ENCODE data around the gene SDK1. TPM values are rescaled to one million over a fixed set of nuclear protein-coding genes. Genes with fewer than 3 reads are reported as not detected.

SDK1 gene
- total RNA-seq, 1 donor, result 0.43 TPM

DNA sequence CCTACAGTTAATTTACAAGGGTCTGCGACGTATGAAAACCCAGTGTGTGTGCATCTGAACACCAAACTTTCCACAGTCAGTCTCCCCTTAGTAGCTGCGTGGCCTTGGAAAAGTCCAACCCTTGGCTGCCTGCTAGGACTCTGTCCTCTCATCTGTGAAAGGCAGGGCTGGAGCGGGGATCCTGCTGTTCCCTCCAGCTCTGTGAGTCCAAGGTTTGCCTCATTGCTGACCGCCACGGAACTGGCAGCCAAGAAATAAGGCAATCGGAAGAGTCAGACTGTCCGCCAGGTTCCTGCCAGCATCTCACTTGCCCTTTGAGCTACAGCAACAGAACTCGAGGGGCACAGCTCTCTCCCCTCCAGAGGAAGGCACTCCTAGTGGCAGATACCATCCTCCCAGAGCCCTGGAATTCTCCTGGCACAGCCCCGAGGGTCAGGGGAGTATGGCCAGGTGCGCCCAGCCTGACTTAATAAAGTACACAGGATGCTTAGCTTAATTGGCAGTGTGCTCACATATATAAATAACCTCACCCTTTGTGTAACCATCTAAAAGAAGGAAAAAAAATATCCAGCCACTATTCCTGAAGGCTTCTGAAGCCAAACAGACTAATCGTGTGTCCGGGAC is 851.0 kb downstream of the SDK1 start:
- H3K4me3 ChIP-seq (ENCODE audit: low read depth, low read length), result no peak overlapping the region
- TF ChIP-seq, protein P1, sequence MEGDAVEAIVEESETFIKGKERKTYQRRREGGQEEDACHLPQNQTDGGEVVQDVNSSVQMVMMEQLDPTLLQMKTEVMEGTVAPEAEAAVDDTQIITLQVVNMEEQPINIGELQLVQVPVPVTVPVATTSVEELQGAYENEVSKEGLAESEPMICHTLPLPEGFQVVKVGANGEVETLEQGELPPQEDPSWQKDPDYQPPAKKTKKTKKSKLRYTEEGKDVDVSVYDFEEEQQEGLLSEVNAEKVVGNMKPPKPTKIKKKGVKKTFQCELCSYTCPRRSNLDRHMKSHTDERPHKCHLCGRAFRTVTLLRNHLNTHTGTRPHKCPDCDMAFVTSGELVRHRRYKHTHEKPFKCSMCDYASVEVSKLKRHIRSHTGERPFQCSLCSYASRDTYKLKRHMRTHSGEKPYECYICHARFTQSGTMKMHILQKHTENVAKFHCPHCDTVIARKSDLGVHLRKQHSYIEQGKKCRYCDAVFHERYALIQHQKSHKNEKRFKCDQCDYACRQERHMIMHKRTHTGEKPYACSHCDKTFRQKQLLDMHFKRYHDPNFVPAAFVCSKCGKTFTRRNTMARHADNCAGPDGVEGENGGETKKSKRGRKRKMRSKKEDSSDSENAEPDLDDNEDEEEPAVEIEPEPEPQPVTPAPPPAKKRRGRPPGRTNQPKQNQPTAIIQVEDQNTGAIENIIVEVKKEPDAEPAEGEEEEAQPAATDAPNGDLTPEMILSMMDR (IDR thresholded peaks at IDR 0.05; ENCODE audit: insufficient read depth, low read depth, low read length), result no peak
- DNase-seq (ENCODE audit: low read depth), result no peak

DNA sequence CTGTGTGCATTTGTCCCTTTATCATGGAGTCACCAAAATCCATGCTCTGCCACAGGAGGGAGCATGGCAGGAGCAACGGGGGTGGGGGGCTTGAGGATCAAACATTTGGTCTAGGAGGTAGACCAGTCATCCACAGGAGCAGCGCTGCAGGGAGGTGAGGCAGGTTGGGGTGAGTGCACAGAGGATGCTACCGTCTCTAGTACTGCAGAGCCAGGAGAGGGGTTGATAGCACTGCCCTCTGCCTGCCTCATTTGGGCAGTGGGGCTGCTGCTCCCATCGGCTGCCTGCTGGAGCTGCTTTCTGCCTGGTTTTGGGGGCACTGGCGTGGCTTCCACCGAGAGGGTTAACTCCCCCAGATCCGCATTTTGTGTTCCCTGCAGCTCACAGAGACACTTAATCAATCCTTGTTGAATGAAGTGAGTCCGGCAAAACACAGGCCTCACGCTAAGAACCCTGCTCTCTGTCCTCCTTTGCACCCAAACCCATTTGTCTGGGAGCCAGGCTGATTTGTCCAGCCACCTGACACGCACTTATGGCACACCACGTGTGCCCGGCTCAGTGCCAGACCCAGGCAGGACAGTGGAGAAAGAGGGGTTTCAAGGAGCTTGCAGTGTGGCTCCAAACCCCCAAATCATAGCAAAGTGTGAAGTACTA is 854.0 kb downstream of the SDK1 start:
- H3K4me3 ChIP-seq (ENCODE audit: low read depth, low read length), result no peak overlapping the region
- TF ChIP-seq, protein P1 (IDR thresholded peaks at IDR 0.05; ENCODE audit: insufficient read depth, low read depth, low read length), result no peak
- DNase-seq (ENCODE audit: low read depth), result no peak

DNA sequence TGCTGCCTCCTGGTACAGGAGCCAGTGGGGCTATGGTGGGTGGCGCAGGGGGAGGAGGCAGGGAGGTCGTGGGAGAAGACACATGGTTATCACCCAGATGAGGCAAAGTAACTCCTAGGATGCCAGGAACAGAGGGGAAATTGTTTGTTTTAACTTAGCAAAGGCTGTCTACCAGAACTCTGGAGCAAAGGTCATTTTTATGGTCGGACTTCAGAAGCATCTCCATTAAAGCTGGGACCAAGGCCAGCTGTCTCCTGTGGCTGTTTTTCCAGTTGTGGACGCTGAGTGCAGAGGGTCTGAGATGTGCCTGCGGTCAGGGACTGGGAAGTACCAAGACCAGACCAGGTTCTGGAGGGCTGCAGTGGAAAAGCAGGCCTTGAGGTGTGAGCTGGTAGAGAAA is 855.1 kb downstream of the SDK1 start:
- no peak overlapping the region for H3K4me3 ChIP-seq (ENCODE audit: low read depth, low read length)
- TF ChIP-seq, protein P1 (IDR thresholded peaks at IDR 0.05; ENCODE audit: insufficient read depth, low read depth, low read length), result no peak
- no peak for DNase-seq (ENCODE audit: low read depth)

DNA sequence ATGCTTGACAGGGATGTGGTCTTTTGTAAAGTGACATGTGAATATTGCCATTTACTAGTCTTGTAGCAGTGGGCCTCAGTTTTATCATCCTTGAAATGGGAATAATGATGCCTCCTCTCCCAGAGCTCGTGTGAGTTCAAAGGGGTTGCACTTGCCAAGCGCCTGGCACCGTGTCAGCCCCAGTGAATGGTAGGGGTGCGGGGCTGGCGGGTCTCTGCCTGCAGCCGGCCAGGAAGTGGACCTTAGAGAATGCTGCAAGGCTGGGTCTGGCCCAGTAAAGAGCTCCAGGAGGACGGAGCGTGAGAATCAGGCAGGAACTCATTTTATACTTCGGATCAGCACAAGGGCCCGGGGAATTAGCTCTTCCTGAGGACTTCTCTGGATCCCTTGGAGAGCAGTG is 856.6 kb downstream of the SDK1 start:
- H3K4me3 ChIP-seq (ENCODE audit: low read depth, low read length), result no peak overlapping the region
- DNase-seq (ENCODE audit: low read depth), result no peak
- TF ChIP-seq, protein P1 (IDR thresholded peaks at IDR 0.05; ENCODE audit: insufficient read depth, low read depth, low read length), result no peak

DNA sequence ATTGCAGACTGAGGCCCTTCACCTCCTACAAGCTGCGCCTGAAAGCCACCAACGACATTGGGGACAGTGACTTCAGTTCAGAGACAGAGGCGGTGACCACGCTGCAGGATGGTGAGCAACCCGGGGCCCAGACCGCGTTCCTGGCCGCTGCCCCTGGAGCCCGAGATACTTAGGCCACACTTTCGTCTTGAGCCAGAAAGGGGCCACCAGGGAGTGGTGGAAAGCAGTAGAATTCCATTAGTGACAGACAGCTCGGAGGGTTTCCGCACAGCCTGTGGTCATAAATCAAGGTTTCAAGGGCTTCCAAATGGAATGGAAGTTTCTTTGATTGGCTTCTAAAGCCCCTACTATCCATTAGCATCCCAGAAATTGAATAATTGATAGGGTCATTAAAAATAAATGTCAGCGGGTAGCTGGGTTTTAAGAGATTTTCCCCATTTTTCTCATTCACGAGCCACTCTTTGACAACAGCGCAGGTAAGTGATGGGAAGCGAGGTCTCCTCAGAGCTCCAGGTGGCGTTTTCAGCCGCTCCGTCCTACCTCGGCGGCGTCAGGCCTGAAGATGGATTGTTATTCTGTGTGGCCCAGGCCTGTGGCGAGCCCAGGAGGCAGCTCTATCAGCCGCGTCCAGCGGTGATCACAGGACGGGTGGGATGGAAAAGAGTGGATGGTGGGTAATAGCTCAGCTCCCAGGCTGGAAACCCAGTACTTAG is 857.5 kb downstream of the SDK1 start:
- H3K4me3 ChIP-seq (ENCODE audit: low read depth, low read length), result no peak overlapping the region
- DNase-seq (ENCODE audit: low read depth), result no peak
- TF ChIP-seq, protein P1 (IDR thresholded peaks at IDR 0.05; ENCODE audit: insufficient read depth, low read depth, low read length), result no peak

DNA sequence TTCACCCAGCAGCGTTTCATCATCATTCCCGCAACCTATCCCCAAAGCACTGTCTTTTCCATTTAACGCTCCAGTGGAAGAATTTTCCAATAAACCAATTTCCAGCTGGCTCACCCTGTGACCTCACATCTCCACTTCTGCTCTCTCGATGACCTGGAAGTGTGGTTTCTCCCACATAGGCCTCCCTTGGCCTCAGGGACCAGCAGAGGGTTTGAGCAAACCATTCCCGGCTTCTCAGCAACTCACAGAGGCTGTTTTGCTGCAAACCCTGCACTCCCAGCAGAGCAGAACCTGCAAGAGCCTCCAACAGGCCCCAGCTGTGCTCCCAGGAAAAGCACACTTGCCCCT is 858.1 kb downstream of the SDK1 start:
- DNase-seq (ENCODE audit: low read depth), result no peak
- H3K4me3 ChIP-seq (ENCODE audit: low read depth, low read length), result no peak overlapping the region
- TF ChIP-seq, protein P1 (IDR thresholded peaks at IDR 0.05; ENCODE audit: insufficient read depth, low read depth, low read length), result no peak
